GM23338 (cell line): Measurements from ENCODE around the gene ARHGEF11. TPM values are rescaled to one million over a fixed set of nuclear protein-coding genes. Genes with fewer than 3 reads are reported as not detected.

ENCODE experiments used
- ATAC-seq: fragments of 200-7000 bp; cut with Tn5 transposase; 3 replicates; pipeline ENCODE4 v1.9.1; 2020
- DNase-seq: peaks from one replicate; pipeline ENCODE4 v3.0.0-alpha.2; 2015; ENCODE audit warnings: low spot score
- H2AFZ ChIP-seq: fragments of 200-600 bp; sonication (generic); 2 replicates; pipeline ENCODE4 v1.8.0; 2016; ENCODE audit warnings: antibody characterized with exemption, mild to moderate bottlenecking, moderate library complexity
- H3F3A ChIP-seq: fragments of 200-600 bp; sonication (generic); replicated peaks from 2 replicates; pipeline ENCODE4 v1.8.0; 2017; ENCODE audit warnings: antibody characterized with exemption, mixed run types, low read depth
- H3K27ac ChIP-seq: fragments of 200-600 bp; sonication (generic); 2 replicates; pipeline ENCODE4 v1.6.1; 2016; ENCODE audit warnings: low read depth
- H3K27me3 ChIP-seq: fragments of 200-600 bp; sonication (generic); 2 replicates; pipeline ENCODE4 v1.8.0; 2016; ENCODE audit warnings: mild to moderate bottlenecking, mixed run types, moderate library complexity; ENCODE audit not compliant: insufficient read depth
- H3K36me3 ChIP-seq: fragments of 200-600 bp; sonication (generic); 2 replicates; pipeline ENCODE4 v1.8.0; 2016; ENCODE audit warnings: mild to moderate bottlenecking; ENCODE audit not compliant: insufficient read depth
- H3K4me1 ChIP-seq: fragments of 200-600 bp; sonication (generic); 2 replicates; pipeline ENCODE4 v1.8.0; 2016; ENCODE audit warnings: mild to moderate bottlenecking, moderate library complexity; ENCODE audit not compliant: insufficient read depth
- H3K4me2 ChIP-seq: fragments of 200-600 bp; sonication (generic); 2 replicates; pipeline ENCODE4 v1.7.1; 2017; ENCODE audit warnings: mixed run types
- H3K4me3 ChIP-seq: fragments of 200-600 bp; sonication (generic); 2 replicates; pipeline ENCODE4 v1.6.1; 2016; ENCODE audit warnings: mixed run types
- H3K79me2 ChIP-seq: fragments of 200-600 bp; sonication (generic); replicated peaks from 2 replicates; pipeline ENCODE4 v1.8.0; 2017; ENCODE audit warnings: mild to moderate bottlenecking; ENCODE audit not compliant: insufficient read depth
- H3K9me2 ChIP-seq: fragments of 200-600 bp; sonication (generic); 2 replicates; pipeline ENCODE4 v1.8.0; 2017; ENCODE audit not compliant: insufficient read depth
- H4K20me1 ChIP-seq: fragments of 200-600 bp; sonication (generic); replicated peaks from 2 replicates; pipeline ENCODE4 v1.8.0; 2017; ENCODE audit warnings: mild to moderate bottlenecking; ENCODE audit not compliant: insufficient read depth
- H3K27ac Mint-ChIP-seq: 2 replicates; pipeline ENCODE4 v1.8.0; 2020; ENCODE audit warnings: inconsistent platforms, mild to moderate bottlenecking, moderate library complexity, mixed read lengths
- H3K27me3 Mint-ChIP-seq: 3 replicates; pipeline ENCODE4 v1.8.0; 2022; ENCODE audit warnings: low read depth, mild to moderate bottlenecking, moderate library complexity, mixed read lengths, inconsistent platforms; ENCODE audit not compliant: insufficient read depth, poor library complexity
- H3K36me3 Mint-ChIP-seq: 3 replicates; pipeline ENCODE4 v1.8.0; 2021; ENCODE audit warnings: low read depth, mild to moderate bottlenecking, inconsistent platforms, moderate library complexity, mixed read lengths
- H3K4me1 Mint-ChIP-seq: 3 replicates; pipeline ENCODE4 v1.8.0; 2020; ENCODE audit warnings: mild to moderate bottlenecking, inconsistent platforms, mixed read lengths
- H3K4me3 Mint-ChIP-seq: 3 replicates; pipeline ENCODE4 v1.8.0; 2021; ENCODE audit warnings: moderate library complexity, mild to moderate bottlenecking, inconsistent platforms, mixed read lengths
- H3K9me3 Mint-ChIP-seq: 3 replicates; pipeline ENCODE4 v1.8.0; 2020; ENCODE audit warnings: moderate library complexity, mild to moderate bottlenecking, inconsistent platforms, mixed read lengths
- CREB1 ChIP-seq: fragments of 250-450 bp; sonication (Bioruptor Pico); IDR thresholded peaks from 2 replicates; pipeline ENCODE4 v1.5.0; 2020; ENCODE audit warnings: low read depth, mild to moderate bottlenecking, moderate library complexity
- EZH2 ChIP-seq: fragments of 200-600 bp; sonication (generic); IDR thresholded peaks from one replicate; pipeline ENCODE4 v1.8.0; 2017; ENCODE audit warnings: antibody characterized with exemption, mild to moderate bottlenecking, low read depth; ENCODE audit not compliant: unreplicated experiment
- EZH2phosphoT487 ChIP-seq: fragments of 200-600 bp; sonication (generic); IDR thresholded peaks from one replicate; pipeline ENCODE4 v1.8.1; 2018; ENCODE audit warnings: antibody characterized with exemption; ENCODE audit not compliant: unreplicated experiment
- JUNB ChIP-seq: IDR thresholded peaks from one replicate; pipeline ENCODE4 v1.6.1; 2016; ENCODE audit warnings: antibody characterized with exemption; ENCODE audit not compliant: unreplicated experiment
- POLR2AphosphoS5 ChIP-seq: IDR thresholded peaks from 2 replicates; pipeline ENCODE4 v1.6.1; 2016; ENCODE audit warnings: antibody characterized with exemption, low read depth
- REST ChIP-seq: IDR thresholded peaks from one replicate; pipeline ENCODE4 v1.6.1; 2018; ENCODE audit warnings: antibody characterized with exemption; ENCODE audit not compliant: unreplicated experiment
- ZNF114 ChIP-seq: fragments of 250-450 bp; sonication (Bioruptor Pico); IDR thresholded peaks from 2 replicates; pipeline ENCODE4 v1.5.0; 2020; ENCODE audit warnings: mild to moderate bottlenecking, moderate library complexity
- polyA plus RNA-seq: library from polyadenylated mRNA; unstranded; fragments of >200 nt; fragmentation: Nextera tagmentation; extraction: Ambion mirVana; gene quantifications from 2 replicates; pipeline ENCODE4 v1.2.1, GENCODE V29; 2016
- total RNA-seq: library from RNA; depleted of rRNA; stranded (reverse); fragments of >200 nt; shearing (Covaris generic); gene quantifications from 2 replicates; pipeline ENCODE4 v1.2.3, GENCODE V29; 2014
- TF ChIP-seq, protein P1 (sequence below): IDR thresholded peaks from 2 replicates; pipeline ENCODE4 v1.6.1; 2016; ENCODE audit warnings: antibody characterized with exemption

Gene ARHGEF11
- total and polyA plus RNA-seq, 2 experiments from 2014 or later, result 12.3 to 33.7 TPM

DNA sequence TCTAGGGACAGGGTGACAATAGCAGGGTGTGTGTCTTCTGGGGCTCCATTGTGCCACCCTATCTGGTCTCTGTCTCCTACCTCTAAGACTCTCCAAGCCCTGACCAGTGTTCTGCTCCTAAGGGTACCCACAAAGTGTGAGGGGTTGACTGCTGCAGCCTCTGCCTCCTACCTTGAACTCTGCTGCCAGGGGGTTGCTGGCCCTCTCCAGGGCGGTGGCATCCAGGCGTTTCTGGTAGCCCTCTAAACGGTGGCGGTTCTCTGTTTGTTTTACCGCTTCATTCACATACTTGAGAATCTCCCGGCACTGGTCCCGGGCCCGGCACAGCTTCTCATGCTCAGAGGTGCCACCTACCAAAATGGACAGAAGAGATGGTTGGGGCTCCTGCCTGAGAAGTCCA is 100.7 kb downstream of the ARHGEF11 start (continued):
- TF ChIP-seq EZH2phosphoT487 (no peak), ZNF114 (CRISPR knock-in tag) (no peak), POLR2AphosphoS5 (no peak), REST (no peak), JUNB (no peak), EZH2 (no peak), CREB1 (CRISPR knock-in tag) (no peak)
- TF ChIP-seq, protein P1, sequence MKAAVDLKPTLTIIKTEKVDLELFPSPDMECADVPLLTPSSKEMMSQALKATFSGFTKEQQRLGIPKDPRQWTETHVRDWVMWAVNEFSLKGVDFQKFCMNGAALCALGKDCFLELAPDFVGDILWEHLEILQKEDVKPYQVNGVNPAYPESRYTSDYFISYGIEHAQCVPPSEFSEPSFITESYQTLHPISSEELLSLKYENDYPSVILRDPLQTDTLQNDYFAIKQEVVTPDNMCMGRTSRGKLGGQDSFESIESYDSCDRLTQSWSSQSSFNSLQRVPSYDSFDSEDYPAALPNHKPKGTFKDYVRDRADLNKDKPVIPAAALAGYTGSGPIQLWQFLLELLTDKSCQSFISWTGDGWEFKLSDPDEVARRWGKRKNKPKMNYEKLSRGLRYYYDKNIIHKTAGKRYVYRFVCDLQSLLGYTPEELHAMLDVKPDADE, result no peak

- Histone ChIP-seq H3K4me1 (no peaks in the 10 kb centered on the region), H3F3A (no peaks in the 10 kb centered on the region), H4K20me1 (no peaks in the 10 kb centered on the region; the same call in 1 of the 2 replicates), H3K36me3 (peaks cover 10% of the 10 kb centered on the region), H3K9me2 (no peaks in the 10 kb centered on the region), H3K4me3 (no peak overlapping the region), H3K27me3 (no peaks in the 10 kb centered on the region), H3K4me2 (no peak overlapping the region), H3K79me2 (no peaks in the 10 kb centered on the region), H2AFZ (no peak overlapping the region), H3K27ac (no peak overlapping the region)
- peaks cover 12% of the 10 kb centered on the region for H3K27me3 Mint-ChIP-seq
- no peak for ATAC-seq
- peaks cover 70% of the 10 kb centered on the region for H3K36me3 Mint-ChIP-seq
- no peak for DNase-seq
- no peaks in the 10 kb centered on the region for H3K9me3 Mint-ChIP-seq
- peaks cover 5% of the 10 kb centered on the region for H3K4me1 Mint-ChIP-seq
- TF ChIP-seq ZNF114 (CRISPR knock-in tag) (no peak), EZH2phosphoT487 (no peak), POLR2AphosphoS5 (no peak)
- TF ChIP-seq, protein P1, result no peak
- H3K27ac Mint-ChIP-seq, result no peak overlapping the region
- no peak overlapping the region for H3K4me3 Mint-ChIP-seq
Observed at GRCh38 chr1:156944268-156944667, 101.3 kb downstream of the ARHGEF11 start.
